SH-SY5Y (cell line): ENCODE measurements around the gene SLC8A3.

ENCODE experiments used
- GATA2 ChIP-seq: IDR thresholded peaks from 2 replicates; pipeline ENCODE4 v1.6.1; 2011; ENCODE audit warnings: mild to moderate bottlenecking, low read depth, low read length
- GATA3 ChIP-seq: IDR thresholded peaks from 2 replicates; pipeline ENCODE4 v1.6.1; 2011; ENCODE audit warnings: low read depth, mild to moderate bottlenecking, low read length, moderate library complexity

- TF ChIP-seq GATA3: no peak
- TF ChIP-seq GATA2: no peak
These were observed 7.5 kb downstream of the SLC8A3 start for GRCh38 chr14:70181276-70181675.
